HCT116 (cell line): Measurements from ENCODE around the gene CFAP58. TPM values are rescaled to one million over a fixed set of nuclear protein-coding genes. Genes with fewer than 3 reads are reported as not detected.

Source experiments
- ATAC-seq: fragments of 200-7000 bp; cut with Tn5 transposase; 2 replicates; pipeline ENCODE4 v1.9.1; 2020; ENCODE audit warnings: mild to moderate bottlenecking, moderate library complexity
- BruUV-seq: library from RNA; stranded (reverse); fragments of 400-500 nt; replicated peaks from 2 replicates; lab custom pipeline; 2021; lab: Mats Ljungman, UMichigan
- CTCF ChIA-PET: fragments of 300-600 bp; sonication (Branson Sonifier 250); formaldehyde crosslinking; loops from one replicate; lab custom pipeline; 2021; ENCODE audit warnings: antibody characterized with exemption; lab: Charles Lee
- POLR2A ChIA-PET: fragments of 300-600, 350-600 bp; sonication (Branson Sonifier 250); formaldehyde crosslinking; loops from one replicate; lab custom pipeline; 2021; ENCODE audit warnings: antibody characterized with exemption; lab: Charles Lee
- RAD21 ChIA-PET, 2 experiments: fragments of 300-600 bp; sonication (Branson Sonifier 250); formaldehyde crosslinking; loops; one replicate each; lab custom pipeline; 2023; ENCODE audit warnings: low total read pairs in 2 of 2; ENCODE audit not compliant: uncharacterized antibody in 2 of 2, unreplicated experiment in 2 of 2, low non-redundant PET in 1 of 2; lab: Charles Lee
- DNase-seq: peaks from one replicate; pipeline ENCODE4 v3.0.0-alpha.2; 2010; ENCODE audit warnings: low read depth, low spot score
- H2AFZ ChIP-seq: fragments of 200-600 bp; shearing (Covaris generic), sonication (generic); 2 replicates; pipeline ENCODE4 v1.6.1; 2017; ENCODE audit warnings: low read depth, mixed run types, mixed read lengths, antibody characterized with exemption, low read length; ENCODE audit not compliant: poor library complexity, severe bottlenecking
- H3K27ac ChIP-seq: 2 replicates; pipeline ENCODE4 v1.5.1; 2012; ENCODE audit warnings: low read depth, low read length
- H3K27me3 ChIP-seq: fragments of 200-600 bp; sonication (generic); 2 replicates; pipeline ENCODE4 v1.6.1; 2016; ENCODE audit warnings: mixed run types, low read length, mixed read lengths; ENCODE audit not compliant: insufficient read depth
- H3K36me3 ChIP-seq, 2 experiments: fragments of 200-500 bp in 1 of 2; fragments of 200-600 bp in 1 of 2; sonication (Bioruptor generic) in 1 of 2; sonication (generic) in 1 of 2; 2 replicates each; pipeline versions ENCODE4 v1.5.1 to v1.6.1; 2014 to 2016; ENCODE audit warnings: low read length in 2 of 2, inconsistent platforms in 1 of 2, mixed read lengths in 1 of 2, mixed run types in 1 of 2; ENCODE audit not compliant: insufficient read depth in 2 of 2, control insufficient read depth in 1 of 2
- H3K4me1 ChIP-seq, 2 experiments: fragments of 200-600 bp in 1 of 2; sonication (generic) in 1 of 2; 2 replicates each; pipeline versions ENCODE4 v1.5.1 to v1.6.1; 2012 to 2017; ENCODE audit warnings: low read length in 2 of 2, inconsistent platforms in 1 of 2, mild to moderate bottlenecking in 1 of 2, mixed read lengths in 1 of 2, mixed run types in 1 of 2, moderate library complexity in 1 of 2; ENCODE audit not compliant: insufficient read depth in 2 of 2, control insufficient read depth in 1 of 2
- H3K4me2 ChIP-seq: fragments of 200-600 bp; sonication (generic); 2 replicates; pipeline ENCODE4 v1.6.1; 2017; ENCODE audit warnings: mixed run types, low read length, mixed read lengths
- H3K4me3 ChIP-seq, 2 experiments: fragments of 200-600 bp in 1 of 2; sonication (generic) in 1 of 2; replicated peaks in 1 of 2; 2 replicates each; pipeline ENCODE4 v1.5.1; 2011 to 2016; ENCODE audit warnings: low read length in 2 of 2, control low read depth in 1 of 2, low read depth in 1 of 2, mild to moderate bottlenecking in 1 of 2, mixed read lengths in 1 of 2, mixed run types in 1 of 2
- H3K79me2 ChIP-seq: fragments of 200-600 bp; sonication (generic); 2 replicates; pipeline ENCODE4 v1.6.1; 2017; ENCODE audit warnings: mild to moderate bottlenecking, mixed run types, low read length, moderate library complexity, mixed read lengths; ENCODE audit not compliant: insufficient read depth
- H3K9ac ChIP-seq: fragments of 200-600 bp; sonication (generic); 2 replicates; pipeline ENCODE4 v1.6.1; 2016; ENCODE audit warnings: low read length, mixed read lengths
- H3K9me2 ChIP-seq: fragments of 200-600 bp; sonication (generic), shearing (Covaris generic); 2 replicates; pipeline ENCODE4 v1.6.1; 2017; ENCODE audit warnings: mixed run types, mild to moderate bottlenecking, moderate library complexity; ENCODE audit not compliant: insufficient read depth
- H3K9me3 ChIP-seq, 2 experiments: fragments of 200-500 bp in 1 of 2; fragments of 200-600 bp in 1 of 2; sonication (Bioruptor generic) in 1 of 2; sonication (generic) in 1 of 2; 2 replicates each; pipeline ENCODE4 v1.6.1; 2014 to 2017; ENCODE audit warnings: low read length in 2 of 2, mixed read lengths in 2 of 2, inconsistent platforms in 1 of 2, low read depth in 1 of 2, mild to moderate bottlenecking in 1 of 2, mixed run types in 1 of 2, moderate library complexity in 1 of 2; ENCODE audit not compliant: control insufficient read depth in 1 of 2, insufficient read depth in 1 of 2
- H4K20me1 ChIP-seq: fragments of 200-600 bp; sonication (generic), shearing (Covaris generic); 2 replicates; pipeline ENCODE4 v1.6.1; 2017; ENCODE audit warnings: mixed run types, mild to moderate bottlenecking, moderate library complexity; ENCODE audit not compliant: insufficient read depth
- CBX3 ChIP-seq: IDR thresholded peaks from 2 replicates; pipeline ENCODE4 v1.6.1; 2012; ENCODE audit warnings: low read depth
- CEBPB ChIP-seq: IDR thresholded peaks from 2 replicates; pipeline ENCODE4 v1.6.1; 2012; ENCODE audit warnings: low read depth
- EGR1 ChIP-seq: IDR thresholded peaks from 2 replicates; pipeline ENCODE4 v1.6.1; 2012; ENCODE audit warnings: low read depth
- EZH2 ChIP-seq: fragments of 200-600 bp; sonication (generic); IDR thresholded peaks from 2 replicates; pipeline ENCODE4 v1.6.1; 2017; ENCODE audit warnings: antibody characterized with exemption, mixed run types
- EZH2phosphoT487 ChIP-seq: fragments of 200-600 bp; IDR thresholded peaks from 2 replicates; pipeline ENCODE4 v1.6.1; 2018; ENCODE audit warnings: antibody characterized with exemption, borderline replicate concordance
- FOSL1 ChIP-seq: IDR thresholded peaks from 2 replicates; pipeline ENCODE4 v1.6.1; 2012; ENCODE audit warnings: low read depth
- JUND ChIP-seq: IDR thresholded peaks from 2 replicates; pipeline ENCODE4 v1.6.1; 2012
- RAD21 ChIP-seq: IDR thresholded peaks from 2 replicates; pipeline ENCODE4 v1.6.1; 2012; ENCODE audit warnings: low read depth, mild to moderate bottlenecking
- SIN3A ChIP-seq: IDR thresholded peaks from 2 replicates; pipeline ENCODE4 v1.6.1; 2012; ENCODE audit warnings: low read depth
- TCF7L2 ChIP-seq: IDR thresholded peaks from 2 replicates; pipeline ENCODE4 v1.7.0; 2011; ENCODE audit warnings: borderline replicate concordance, inconsistent platforms; ENCODE audit not compliant: insufficient read depth, insufficient read length; ENCODE audit errors: extremely low read depth
- YY1 ChIP-seq: IDR thresholded peaks from 2 replicates; pipeline ENCODE4 v1.6.1; 2011; ENCODE audit warnings: low read length, low read depth, moderate library complexity, mild to moderate bottlenecking; ENCODE audit not compliant: insufficient replicate concordance; ENCODE audit errors: extremely low read depth
- ZBTB33 ChIP-seq: IDR thresholded peaks from 2 replicates; pipeline ENCODE4 v1.6.1; 2011; ENCODE audit warnings: mild to moderate bottlenecking, low read length, moderate library complexity; ENCODE audit not compliant: insufficient replicate concordance; ENCODE audit errors: extremely low read depth
- ZFX ChIP-seq: fragments of 450-650 bp; IDR thresholded peaks from 2 replicates; pipeline ENCODE4 v1.6.1; 2017
- ZNF274 ChIP-seq: fragments of 200-500 bp; sonication (Bioruptor generic); IDR thresholded peaks from 2 replicates; pipeline ENCODE4 v1.6.1; 2014; ENCODE audit warnings: mild to moderate bottlenecking, low read depth, low read length, inconsistent platforms
- intact Hi-C: fragments of 100-400 bp; cut with micrococcal nuclease; formaldehyde crosslinking; loops from 2 replicates; pipeline ENCODE4 v1.10.0; 2022
- total RNA-seq: library from RNA; stranded (reverse); gene quantifications from one replicate; pipeline ENCODE4 v1.2.1, GENCODE V29; 2021; ENCODE audit not compliant: unreplicated experiment
- TF ChIP-seq, protein P1 (sequence below): IDR thresholded peaks from 2 replicates; pipeline ENCODE4 v1.6.1; 2012
- TF ChIP-seq, protein P2 (sequence below): IDR thresholded peaks from 2 replicates; pipeline ENCODE4 v1.6.1; 2012
- TF ChIP-seq, protein P3 (sequence below), 3 experiments: fragments of 200-600 bp in 1 of 3; sonication (generic) in 1 of 3; IDR thresholded peaks in 2 of 3; conservative IDR thresholded peaks in 1 of 3; 2 replicates each; pipeline ENCODE4 v1.5.1; 2012 to 2017; ENCODE audit warnings: low read depth in 2 of 3, low read length in 2 of 3, antibody characterized with exemption in 1 of 3, borderline replicate concordance in 1 of 3, control low read depth in 1 of 3, mild to moderate bottlenecking in 1 of 3, mixed read lengths in 1 of 3, mixed run types in 1 of 3, moderate library complexity in 1 of 3; ENCODE audit not compliant: insufficient read depth in 1 of 3

CFAP58 gene
- total RNA-seq, 1 experiment from 2014 or later: 0.91 TPM

DNA sequence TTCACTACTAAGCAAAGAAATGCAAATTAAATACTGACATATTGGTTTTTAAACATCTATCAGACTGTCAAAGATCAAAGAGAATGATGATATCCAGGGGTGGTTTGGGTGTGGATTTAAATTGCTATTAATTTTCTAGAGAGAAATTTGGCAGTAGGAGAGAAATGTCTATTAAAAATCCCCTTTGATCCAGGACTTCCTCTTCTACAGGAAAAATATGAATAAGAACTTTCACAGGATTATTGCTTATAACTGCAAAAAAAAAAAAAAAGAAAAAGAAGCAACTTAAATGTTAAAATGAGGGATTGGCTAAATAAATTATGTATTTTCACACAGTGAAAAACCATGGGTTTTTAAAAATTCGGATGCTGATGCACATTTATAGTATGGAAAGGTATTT, 21.0 kb downstream of the CFAP58 start:
- H2AFZ ChIP-seq: no peak overlapping the region
- H3K4me2 ChIP-seq: no peak overlapping the region
- H3K9ac ChIP-seq: no peak overlapping the region
- no peak overlapping the region for H3K27ac ChIP-seq
- 0 out of 4 replicates have a peak, but pooled peaks cover 0 to 4% of the 10 kb centered on the region in 2 experiments for H3K9me3 ChIP-seq
- no peak overlapping the region for H3K4me3 ChIP-seq
- no peaks in the 10 kb centered on the region for H3K9me2 ChIP-seq
- H4K20me1 ChIP-seq: no peaks in the 10 kb centered on the region
- intact Hi-C loops: no loop called here
- no peak for TF ChIP-seq EZH2phosphoT487
- TF ChIP-seq EGR1: no peak
- TF ChIP-seq, protein P1, sequence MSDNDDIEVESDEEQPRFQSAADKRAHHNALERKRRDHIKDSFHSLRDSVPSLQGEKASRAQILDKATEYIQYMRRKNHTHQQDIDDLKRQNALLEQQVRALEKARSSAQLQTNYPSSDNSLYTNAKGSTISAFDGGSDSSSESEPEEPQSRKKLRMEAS: no peak
- TF ChIP-seq ZNF274: no peak
- TF ChIP-seq YY1: no peak
- no peak for TF ChIP-seq TCF7L2
- no peak for TF ChIP-seq SIN3A
- no peak for TF ChIP-seq EZH2
- TF ChIP-seq, protein P2, sequence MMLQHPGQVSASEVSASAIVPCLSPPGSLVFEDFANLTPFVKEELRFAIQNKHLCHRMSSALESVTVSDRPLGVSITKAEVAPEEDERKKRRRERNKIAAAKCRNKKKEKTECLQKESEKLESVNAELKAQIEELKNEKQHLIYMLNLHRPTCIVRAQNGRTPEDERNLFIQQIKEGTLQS: no peak
- TF ChIP-seq CBX3: no peak
- TF ChIP-seq ZBTB33: no peak
- TF ChIP-seq FOSL1: no peak
- no peak for TF ChIP-seq RAD21
- TF ChIP-seq JUND: no peak
- TF ChIP-seq CEBPB: no peak
- TF ChIP-seq, protein P3, sequence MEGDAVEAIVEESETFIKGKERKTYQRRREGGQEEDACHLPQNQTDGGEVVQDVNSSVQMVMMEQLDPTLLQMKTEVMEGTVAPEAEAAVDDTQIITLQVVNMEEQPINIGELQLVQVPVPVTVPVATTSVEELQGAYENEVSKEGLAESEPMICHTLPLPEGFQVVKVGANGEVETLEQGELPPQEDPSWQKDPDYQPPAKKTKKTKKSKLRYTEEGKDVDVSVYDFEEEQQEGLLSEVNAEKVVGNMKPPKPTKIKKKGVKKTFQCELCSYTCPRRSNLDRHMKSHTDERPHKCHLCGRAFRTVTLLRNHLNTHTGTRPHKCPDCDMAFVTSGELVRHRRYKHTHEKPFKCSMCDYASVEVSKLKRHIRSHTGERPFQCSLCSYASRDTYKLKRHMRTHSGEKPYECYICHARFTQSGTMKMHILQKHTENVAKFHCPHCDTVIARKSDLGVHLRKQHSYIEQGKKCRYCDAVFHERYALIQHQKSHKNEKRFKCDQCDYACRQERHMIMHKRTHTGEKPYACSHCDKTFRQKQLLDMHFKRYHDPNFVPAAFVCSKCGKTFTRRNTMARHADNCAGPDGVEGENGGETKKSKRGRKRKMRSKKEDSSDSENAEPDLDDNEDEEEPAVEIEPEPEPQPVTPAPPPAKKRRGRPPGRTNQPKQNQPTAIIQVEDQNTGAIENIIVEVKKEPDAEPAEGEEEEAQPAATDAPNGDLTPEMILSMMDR (IDR thresholded peaks at IDR 0.05 in 2 of 3, conservative IDR thresholded peaks at IDR 0.05 in 1 of 3; ENCODE audit: borderline replicate concordance in 1 of 3, insufficient read depth in 1 of 3, low read depth in 2 of 3, low read length in 2 of 3): no peak
- TF ChIP-seq ZFX: no peak
- no peaks in the 10 kb centered on the region for H3K36me3 ChIP-seq
- POLR2A ChIA-PET: no interaction called here
- BruUV-seq: no TSS peak
- RAD21 ChIA-PET: no interaction called here
- ATAC-seq (no peak), DNase-seq (no peak)
- CTCF ChIA-PET: interaction anchor here (1.2 kb wide), 1 partner anchor 248 kb away, joined by 3 read pairs; no protein-coding TSS in a partner anchor
- no peaks in the 10 kb centered on the region for H3K4me1 ChIP-seq
- no peaks in the 10 kb centered on the region for H3K79me2 ChIP-seq
- peaks cover 62% of the 10 kb centered on the region for H3K27me3 ChIP-seq
